Fibroblast of pulmonary artery (primary cell): ENCODE measurements around the gene BCORL1.

Experiments
- DNase-seq: peaks from one replicate; pipeline ENCODE4 v3.0.0-alpha.2; 2010; ENCODE audit warnings: low read depth
- H3K4me3 ChIP-seq: replicated peaks from 2 replicates; pipeline ENCODE4 v1.5.1; 2011; ENCODE audit warnings: low read depth, mild to moderate bottlenecking, control low read depth, low read length, moderate library complexity
- TF ChIP-seq, protein P1 (sequence below): IDR thresholded peaks from 2 replicates; pipeline ENCODE4 v1.5.1; 2011; ENCODE audit warnings: mild to moderate bottlenecking, control low read depth, low read length, inconsistent platforms; ENCODE audit errors: missing control alignments

BCORL1 gene

DNA sequence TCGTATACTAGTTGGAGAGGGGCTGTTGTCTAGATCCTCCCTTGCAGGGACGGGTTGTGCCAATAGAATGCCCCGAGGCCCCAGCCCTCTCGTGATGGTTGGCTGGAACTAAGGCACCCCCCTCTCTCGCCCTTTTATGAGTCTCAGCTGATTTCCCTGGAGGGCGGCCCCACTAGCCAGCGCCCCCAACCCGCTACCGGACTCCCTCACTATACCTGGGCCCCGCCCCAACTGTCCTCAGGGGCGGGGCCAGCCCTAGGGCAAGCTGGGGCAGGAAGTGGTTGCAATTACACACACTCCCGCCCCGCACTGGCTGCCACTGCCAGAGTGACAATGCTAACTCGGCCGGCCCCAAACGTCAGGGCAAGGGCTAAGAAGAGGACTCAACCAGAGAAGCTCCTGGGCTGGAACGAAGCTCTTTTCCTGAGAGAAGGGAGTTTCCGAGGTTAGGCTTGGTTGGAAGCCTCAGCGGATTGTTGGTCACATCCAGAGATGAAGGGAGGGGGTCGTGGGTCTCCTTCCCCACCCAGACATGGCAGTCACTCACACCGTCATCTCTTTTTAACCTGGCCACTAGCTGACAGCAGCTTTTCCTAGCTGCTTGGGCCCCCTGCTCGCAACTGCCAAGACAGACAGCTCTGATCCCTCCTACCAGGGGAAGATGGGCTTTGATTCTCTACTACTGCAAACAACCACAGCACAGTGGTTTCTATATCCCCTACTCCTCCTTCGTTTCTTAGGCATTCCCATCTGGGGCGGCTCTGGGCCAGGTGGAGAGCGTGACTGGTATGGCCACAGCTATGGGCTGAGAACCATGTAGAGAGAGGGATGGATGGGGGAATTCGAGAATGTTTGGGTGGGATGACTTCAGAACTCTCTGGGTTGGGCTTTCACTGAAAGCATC, 21.0 kb upstream of the BCORL1 start:
- DNase-seq, result no peak
- TF ChIP-seq, protein P1, sequence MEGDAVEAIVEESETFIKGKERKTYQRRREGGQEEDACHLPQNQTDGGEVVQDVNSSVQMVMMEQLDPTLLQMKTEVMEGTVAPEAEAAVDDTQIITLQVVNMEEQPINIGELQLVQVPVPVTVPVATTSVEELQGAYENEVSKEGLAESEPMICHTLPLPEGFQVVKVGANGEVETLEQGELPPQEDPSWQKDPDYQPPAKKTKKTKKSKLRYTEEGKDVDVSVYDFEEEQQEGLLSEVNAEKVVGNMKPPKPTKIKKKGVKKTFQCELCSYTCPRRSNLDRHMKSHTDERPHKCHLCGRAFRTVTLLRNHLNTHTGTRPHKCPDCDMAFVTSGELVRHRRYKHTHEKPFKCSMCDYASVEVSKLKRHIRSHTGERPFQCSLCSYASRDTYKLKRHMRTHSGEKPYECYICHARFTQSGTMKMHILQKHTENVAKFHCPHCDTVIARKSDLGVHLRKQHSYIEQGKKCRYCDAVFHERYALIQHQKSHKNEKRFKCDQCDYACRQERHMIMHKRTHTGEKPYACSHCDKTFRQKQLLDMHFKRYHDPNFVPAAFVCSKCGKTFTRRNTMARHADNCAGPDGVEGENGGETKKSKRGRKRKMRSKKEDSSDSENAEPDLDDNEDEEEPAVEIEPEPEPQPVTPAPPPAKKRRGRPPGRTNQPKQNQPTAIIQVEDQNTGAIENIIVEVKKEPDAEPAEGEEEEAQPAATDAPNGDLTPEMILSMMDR, result no peak
- H3K4me3 ChIP-seq, result no peak overlapping the region

- TF ChIP-seq, protein P1, result no peak
- no peak overlapping the region for H3K4me3 ChIP-seq
- no peak for DNase-seq
Observed at GRCh38 chrX:129963729-129964128, 18.7 kb upstream of the BCORL1 start.

DNA sequence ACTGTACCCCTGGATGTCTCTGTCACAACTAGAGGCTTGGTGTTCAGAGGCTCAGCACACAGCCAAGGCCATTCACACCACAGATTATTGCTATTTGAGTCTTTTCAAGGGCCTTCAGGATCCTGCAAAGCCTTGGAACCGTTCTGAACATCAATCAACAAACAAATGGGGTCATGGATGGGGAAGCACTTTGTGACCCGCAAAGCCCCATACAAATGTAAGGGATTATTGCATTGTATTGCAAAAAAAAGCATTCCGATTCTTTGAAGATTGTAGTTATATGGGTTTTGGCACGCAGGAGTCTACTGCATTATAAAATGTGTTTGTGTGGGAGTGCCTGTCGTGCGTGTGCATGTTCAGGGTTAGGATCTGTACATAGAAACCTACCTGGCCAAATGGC, 17.3 kb upstream of the BCORL1 start:
- TF ChIP-seq, protein P1, result no peak
- H3K4me3 ChIP-seq, result no peak overlapping the region
- DNase-seq, result no peak

GRCh38 chrX:129968968-129969367, 13.5 kb upstream of the BCORL1 start:
- H3K4me3 ChIP-seq, result no peak overlapping the region
- DNase-seq, result no peak
- TF ChIP-seq, protein P1, result no peak

GRCh38 chrX:129976441-129976840, 6.0 kb upstream of the BCORL1 start:
- no peak overlapping the region for H3K4me3 ChIP-seq
- DNase-seq, result no peak
- TF ChIP-seq, protein P1, result no peak

DNA sequence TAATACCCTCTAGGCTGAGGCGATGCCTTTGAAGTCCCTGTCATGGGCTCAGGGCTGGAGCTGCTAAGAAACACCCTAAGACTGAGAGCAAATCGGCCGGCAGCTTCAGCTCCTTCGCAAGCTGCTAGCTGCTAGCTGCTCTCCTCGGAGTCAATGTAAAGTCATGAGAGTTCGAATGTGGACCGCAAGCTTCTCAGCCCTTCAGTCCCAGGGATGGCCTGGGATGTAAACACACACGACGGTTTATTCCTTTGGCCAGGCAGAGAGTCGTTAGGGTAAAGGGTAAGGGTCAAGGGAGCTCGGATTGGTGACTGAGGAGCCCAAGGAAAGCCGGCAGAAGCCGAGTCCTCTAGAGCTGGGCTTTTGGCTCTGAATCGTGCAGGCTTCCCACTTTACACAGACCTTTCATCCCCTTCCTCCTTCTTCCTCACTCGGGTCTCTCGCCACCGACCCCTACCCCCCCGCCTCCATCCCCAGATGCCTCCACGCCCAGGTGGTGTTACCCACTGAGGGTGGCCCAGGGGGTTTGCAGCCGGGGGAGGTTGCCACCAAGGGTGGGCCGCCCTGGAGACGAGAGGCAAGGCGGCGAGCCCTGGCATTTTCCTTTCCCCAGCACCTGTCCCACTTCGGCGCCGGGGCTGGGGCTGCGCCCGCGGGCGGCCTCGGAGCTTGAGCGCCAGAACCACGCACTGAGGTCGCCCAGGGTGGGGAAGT, 3.1 kb upstream of the BCORL1 start:
- no peak for DNase-seq
- no peak overlapping the region for H3K4me3 ChIP-seq
- TF ChIP-seq, protein P1, result no peak
